UCSD-AML1 (cell line): Measurements from ENCODE around the gene RHBDL1.
A peak's percentile ranks its signal among the peaks of the same experiment; 100 is the strongest.

Source experiments
- DNase-seq: peaks from one replicate; lab custom pipeline; 2025; ENCODE audit not compliant: unreplicated experiment; lab: John Stamatoyannopoulos, UW

RHBDL1 gene

DNA sequence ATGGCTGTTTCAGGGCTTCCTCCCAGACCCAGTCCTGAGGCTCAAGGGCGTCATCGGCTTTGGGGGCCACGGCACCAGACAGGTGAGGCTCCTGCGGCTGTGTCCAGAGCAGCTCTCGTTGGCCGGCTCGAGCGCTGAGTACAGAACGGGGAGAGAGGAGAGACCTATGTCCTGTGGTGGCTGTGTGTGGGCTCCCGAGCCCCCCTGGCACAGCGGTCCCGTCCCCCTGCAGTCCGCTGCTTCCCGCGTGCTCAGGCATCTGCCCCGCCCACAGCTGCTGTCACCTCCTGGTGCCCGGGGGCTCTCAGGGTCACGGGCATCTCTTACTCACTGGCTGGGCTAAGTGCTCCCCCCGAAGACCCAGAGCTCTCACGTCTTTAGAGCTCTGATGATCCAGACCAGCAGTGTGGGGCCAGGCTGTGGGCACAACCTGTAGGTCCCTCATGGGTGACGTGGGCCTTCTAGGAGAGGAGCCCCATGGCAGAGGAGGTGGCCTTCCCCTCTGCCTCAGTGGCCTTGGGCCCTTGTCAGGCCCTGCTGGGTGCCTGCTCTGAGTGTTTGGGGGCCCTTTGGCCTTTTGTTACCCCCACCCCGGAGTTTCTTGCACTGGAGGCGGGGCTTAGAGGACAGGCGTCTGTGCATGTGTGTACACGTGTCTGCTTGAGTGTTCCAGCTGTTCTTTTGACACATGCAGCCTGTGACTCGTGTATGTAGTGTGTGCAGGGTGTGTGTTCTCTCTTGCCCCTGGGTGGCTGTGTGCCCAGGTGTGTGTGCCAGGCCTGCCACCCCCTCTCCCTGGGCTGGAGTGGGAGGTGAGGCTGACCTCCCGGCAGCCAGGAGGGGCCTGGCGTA lies 22.8 kb upstream of the RHBDL1 start:
- DNase-seq = no peak

DNA sequence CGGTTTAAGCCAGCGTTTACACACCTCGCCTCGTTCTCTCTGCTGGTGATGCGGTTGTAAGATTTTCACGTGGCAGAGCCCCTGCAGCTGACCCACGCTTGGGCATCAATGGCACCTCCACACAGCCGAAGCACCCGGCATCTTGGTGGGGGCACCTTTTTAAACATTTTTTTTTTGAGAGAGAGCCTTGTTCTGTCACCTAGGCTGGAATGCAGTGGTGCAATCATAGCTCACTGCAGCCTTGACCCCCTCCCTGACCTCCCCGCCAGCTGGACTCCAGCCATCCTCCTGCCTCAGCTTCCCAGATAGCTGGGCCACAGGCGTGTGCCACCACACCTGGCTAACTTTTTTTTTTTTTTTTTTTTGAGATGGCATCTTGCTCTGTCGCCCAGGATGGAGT lies 21.4 kb upstream of the RHBDL1 start:
- DNase-seq = no peak

DNA sequence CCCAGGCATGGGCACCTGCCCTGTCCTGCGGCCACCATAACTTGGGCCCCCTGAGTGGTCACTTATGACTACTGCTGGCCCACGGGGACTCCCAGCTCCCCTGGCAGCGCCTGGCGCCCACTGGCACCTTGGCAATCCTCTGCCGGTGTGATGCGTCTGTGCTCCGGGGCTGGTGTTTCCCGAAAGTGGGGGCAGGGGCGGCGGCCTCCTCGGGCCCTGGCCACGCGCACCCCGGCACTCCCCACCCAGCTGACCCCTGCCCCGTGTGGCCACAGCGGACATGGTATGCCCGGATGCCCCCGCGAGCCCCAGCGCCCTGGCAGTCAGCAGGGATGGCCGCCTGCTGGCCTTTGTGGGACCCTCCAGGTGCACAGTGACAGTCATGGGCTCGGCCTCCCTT lies 18.0 kb upstream of the RHBDL1 start:
- DNase-seq = no peak

DNA sequence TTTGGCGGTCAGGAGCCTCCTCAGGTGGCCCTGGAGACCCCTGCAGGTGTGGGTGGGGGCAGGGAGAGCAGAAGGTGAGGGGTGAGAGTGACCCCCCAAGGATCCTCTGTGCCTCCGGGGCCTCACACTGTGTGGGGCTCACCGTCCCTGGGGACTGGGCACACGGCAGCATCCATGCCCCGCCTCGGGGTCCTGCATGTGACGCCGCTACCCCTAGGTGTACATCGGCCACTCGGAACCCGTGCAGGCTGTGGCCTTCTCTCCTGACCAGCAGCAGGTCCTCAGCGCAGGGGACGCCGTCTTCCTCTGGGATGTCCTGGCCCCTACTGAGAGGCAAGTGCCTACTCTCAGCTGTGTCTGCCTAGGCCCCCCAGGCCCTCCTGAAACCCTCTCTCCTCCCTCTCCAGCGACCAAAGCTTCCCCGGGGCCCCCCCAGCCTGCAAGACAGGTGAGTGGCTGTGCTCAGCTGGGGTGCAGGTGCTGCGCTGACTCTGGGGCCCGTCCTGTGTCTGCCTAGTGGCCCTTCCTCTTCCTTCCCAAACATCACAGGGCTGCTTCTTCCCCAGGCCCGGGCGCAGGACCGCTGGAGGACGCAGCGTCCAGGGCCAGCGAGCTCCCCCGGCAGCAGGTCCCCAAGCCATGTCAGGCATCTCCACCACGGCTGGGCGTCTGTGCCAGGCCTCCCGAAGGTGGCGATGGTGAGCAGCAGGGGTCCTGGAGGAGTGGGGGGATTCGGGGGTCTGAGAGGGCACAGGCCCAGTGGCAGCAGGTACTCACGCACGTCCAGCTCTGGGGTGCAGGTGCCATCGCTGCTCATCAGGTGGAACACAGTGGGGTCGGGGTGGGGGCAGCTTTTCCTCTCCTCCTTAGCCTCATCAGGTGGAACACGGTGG lies 16.5 kb upstream of the RHBDL1 start:
- DNase-seq = no peak

DNA sequence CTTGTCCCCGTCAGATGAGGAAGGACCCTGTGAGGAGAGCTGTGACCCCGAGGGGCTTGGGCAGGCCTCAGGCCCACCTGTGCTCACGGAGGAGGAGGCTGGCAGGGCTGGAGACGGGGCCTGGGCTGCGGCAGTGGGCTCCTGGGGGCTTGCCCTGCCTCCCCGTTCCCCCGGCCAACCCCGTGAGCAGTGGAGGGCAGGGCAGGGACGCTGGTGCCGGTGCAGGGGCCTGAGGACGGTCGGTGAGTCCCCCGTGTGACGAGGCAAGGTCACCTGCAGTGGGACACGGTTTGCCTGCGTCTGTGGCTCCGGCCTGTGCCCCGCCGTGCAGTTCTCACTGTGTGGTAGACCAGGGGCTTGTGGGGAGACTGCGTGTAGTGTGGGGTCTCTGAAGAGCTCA lies 15.9 kb upstream of the RHBDL1 start:
- no peak for DNase-seq

DNA sequence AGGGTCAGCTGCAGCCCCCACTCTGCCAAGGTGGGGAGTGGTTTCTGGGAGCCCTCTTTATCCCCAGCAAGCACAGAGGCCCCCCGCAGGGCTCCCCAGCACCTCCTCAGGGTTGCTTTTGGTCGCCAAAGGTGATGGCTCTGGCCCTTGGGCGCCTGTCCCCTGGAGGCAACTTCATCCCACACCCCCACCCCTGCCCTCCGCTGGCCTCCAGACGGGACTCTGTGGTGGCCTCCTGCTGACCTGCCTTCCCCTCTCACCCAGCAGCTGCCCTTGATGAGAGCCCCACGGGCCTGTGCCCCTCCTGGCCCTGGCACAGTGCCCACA lies 15.4 kb upstream of the RHBDL1 start:
- no peak for DNase-seq

DNA sequence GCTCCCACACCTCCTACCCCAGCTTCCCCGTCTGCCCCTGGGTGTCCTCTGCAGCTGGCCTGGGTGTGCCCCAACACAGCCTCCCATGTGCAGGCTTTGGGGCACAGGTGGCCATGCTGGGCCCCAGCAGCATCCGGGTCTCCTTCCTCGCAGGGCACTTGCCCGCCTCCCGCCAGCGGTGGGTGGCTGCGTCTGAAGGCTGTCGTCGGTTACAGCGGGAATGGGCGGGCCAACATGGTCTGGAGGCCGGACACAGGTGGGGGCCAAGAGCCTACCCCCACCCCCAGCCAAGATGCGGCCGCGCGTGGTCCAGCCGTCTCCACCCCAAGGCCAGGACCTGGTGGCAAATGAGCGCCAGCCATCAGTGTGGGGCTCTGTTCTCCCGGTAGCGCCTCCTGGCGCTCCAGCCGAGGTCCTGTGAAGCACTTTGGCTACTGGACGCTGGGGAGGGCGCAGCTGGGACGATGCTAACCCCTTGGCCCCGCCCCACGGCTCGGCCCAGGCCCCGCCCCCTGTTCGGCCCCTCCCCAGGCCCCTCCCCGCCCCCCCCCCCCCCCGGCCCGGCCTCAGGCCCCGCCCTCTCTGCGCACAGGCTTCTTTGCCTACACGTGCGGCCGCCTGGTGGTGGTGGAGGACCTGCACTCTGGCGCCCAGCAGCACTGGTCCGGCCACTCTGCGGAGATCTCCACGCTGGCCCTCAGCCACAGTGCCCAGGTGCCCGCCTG lies 14.8 kb upstream of the RHBDL1 start:
- peak; percentile 35 for DNase-seq

DNA sequence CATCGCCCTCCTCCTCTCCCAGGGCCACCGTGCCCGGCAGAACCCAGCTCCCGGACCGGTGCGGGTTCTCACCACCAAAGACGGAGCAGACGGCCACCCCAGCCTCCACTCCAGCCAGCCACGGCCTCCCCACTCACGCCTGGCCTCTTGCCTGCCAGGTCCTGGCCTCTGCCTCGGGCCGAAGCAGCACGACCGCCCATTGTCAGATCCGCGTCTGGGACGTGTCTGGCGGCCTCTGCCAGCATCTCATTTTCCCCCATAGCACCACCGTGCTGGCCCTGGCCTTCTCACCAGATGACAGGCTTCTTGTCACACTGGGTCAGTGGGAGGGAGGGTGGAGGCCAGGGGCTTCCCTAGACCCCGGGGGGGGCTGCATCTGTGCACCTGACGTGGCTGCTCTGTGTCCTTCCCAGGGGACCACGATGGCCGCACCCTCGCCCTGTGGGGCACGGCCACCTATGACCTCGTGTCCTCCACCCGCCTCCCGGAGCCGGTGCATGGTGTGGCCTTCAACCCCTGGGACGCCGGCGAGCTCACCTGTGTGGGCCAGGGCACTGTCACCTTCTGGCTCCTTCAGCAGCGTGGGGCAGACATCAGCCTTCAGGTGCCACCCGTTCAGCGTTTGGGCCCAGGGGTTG lies 14.2 kb upstream of the RHBDL1 start:
- DNase-seq = no peak

DNA sequence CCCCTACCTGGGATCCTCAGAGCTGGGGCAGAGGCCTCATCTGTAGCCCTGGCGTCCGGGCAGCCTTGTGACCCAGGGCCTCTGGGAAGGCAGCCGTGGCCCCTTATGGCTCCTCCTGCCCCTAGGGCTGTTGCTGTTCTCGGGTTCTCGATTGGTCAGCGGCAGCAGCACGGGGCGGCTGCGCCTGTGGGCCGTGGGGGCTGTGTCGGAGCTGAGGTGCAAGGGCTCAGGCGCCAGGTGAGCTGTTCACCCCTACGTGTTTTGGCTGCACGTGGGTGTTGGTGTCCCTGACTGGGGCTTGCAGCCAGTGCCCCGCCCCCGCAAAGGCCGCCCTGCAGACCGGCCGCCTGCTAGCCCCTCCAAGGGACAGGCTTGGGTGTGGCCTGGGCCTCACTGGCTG lies 13.4 kb upstream of the RHBDL1 start:
- no peak for DNase-seq

DNA sequence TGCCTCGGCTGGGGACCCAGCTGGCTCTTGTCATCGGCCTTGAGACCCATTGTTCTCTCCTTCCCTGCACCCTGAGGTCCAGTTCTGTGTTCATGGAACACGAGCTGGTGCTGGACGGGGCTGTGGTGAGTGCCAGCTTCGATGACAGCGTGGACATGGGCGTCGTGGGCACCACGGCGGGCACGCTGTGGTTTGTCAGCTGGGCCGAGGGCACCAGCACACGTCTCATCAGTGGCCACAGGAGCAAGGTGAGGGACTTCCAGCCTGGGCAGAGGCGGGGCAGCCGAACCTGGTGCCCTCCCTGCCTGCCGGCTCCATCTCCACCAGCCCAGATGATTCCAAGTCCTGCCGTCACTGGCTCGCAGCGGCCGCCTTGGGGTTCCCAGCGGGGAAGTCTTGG lies 12.9 kb upstream of the RHBDL1 start:
- no peak for DNase-seq

DNA sequence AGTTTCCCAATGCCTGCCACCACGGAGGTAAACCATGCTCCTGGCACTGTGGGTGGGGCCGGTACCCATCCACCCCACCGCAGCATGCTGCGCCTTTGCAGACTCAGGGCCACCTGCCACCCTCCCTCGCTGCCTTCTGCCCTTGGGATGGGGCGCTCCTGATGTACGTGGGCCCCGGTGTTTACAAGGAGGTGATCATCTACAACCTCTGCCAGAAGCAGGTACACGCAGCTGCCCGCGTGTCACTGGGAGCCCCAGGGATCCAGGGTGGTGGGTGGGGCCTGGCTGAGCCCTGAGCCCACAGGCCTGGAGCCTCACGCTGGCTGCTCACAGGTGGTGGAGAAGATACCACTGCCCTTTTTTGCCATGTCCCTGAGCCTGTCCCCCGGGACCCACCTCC lies 8.9 kb upstream of the RHBDL1 start:
- DNase-seq = no peak

DNA sequence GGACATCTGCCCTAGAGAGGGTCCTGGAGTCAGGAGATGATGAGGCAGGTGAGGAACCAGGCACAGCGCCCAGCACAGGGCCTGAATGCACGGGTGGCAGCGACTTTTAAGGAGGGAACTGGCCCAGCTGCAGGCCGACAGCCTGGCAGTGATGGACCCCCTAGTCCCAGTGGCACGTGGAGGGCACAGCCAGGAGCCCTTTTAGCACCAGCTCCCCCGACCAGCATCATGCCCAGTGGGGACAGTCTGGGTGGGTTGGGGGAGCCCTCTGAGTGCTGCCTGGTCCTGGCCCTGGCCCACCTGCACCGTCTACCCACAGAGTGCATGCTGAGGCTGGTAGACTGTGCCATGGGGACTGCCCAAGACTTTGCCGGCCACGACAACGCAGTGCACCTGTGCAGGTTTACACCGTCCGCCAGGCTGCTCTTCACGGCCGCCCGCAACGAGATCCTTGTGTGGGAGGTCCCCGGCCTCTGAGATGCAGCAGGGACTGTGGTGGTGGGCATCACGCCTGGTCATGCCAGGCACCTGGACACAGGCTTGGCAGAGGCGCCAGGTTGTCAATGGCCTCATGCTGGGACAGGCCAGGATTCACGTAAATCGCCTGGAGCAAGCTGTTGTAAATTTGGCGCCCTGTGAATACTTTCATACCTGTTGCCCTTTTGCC lies 8.2 kb upstream of the RHBDL1 start:
- DNase-seq = no peak

DNA sequence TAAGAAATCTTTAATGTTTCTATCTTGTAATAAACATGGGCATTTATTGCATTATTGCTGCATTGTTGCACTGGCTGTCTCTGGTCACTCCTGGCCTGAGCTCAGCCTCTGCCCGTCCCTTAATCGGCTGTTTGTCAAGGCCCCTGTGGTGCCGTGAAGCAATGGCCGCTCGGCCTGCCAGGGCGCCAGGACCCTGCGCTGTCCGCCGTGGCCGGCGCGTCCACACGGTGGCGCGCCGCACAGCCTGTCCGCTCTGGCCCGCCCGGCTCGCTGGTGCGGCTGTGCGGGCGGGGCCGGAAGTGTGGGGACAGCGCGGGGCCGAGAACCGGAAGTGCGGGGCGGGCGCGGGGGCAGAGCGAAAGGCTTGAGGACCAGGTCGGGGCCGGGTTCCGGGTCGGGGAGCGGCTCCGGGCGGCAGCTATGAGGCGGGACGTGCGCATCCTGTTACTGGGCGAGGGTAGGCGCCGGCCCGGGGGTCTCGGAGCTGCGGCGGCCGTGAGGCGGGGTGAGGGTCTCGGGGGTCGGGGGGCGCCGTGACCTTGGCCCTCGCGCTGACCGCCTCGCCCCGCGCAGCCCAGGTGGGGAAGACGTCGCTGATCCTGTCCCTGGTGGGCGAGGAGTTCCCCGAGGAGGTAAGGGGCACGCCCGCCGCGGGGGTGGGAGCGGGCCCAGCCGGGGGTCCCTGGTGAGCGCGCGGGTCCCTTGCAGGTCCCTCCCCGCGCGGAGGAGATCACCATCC lies 7.5 kb upstream of the RHBDL1 start, which contains the start of gene RHOT2:
TSS of gene RHOT2 (plus strand) at position 353 of the 739 bp plus-strand sequence. CDS start at position 421, 68 bp downstream.
- peak; percentile 96 for DNase-seq

DNA sequence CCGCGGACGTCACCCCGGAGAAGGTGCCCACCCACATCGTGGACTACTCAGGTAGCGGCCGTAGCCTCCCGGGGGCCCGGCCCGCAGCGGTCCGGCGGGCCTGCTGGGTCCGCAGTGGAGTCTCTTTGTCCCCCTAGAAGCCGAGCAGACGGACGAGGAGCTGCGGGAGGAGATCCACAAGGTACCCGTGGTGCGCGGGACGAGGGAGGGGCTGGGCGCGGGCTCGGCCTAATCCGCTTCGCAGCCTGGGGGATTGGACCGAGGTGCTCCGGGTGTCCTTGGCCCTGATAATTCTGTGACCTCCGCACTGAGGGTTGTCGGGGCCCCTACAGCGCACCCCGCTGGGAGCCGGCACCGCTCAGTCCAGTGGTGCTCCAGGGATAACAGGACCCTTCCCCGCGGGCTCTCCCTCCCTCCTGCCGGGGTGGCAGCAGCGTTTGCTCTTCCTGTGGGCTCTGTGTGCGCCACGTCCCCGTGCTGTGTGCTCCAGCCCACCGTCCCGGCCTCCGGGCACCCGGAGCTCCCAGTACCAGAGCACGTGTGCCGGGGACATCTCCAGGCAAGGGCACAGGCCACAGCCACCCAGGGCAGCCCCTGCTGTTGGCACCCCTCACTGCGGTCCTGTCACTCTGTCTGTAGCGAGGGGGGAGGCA lies 6.8 kb upstream of the RHBDL1 start:
- no peak for DNase-seq

DNA sequence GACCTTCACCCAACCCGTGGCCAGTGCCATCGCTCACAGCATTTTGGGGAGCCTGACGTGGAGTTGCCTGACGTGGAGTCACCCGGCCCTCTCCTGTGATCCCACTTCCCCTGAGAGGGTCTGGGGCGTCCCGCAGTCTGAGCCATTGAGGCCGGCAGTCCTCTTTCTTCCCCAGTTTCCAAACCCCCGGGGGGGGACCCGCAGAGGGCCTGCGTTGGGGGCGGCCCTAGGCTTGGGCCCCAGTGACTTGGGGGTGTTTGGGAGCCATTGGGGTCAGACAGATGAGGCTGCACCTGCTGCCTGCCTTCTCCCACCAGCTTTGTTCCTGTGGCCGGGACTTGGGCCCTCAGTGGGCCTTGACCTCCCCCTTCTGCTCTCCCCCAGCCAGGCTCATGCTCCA lies 5.8 kb upstream of the RHBDL1 start:
- DNase-seq = no peak

DNA sequence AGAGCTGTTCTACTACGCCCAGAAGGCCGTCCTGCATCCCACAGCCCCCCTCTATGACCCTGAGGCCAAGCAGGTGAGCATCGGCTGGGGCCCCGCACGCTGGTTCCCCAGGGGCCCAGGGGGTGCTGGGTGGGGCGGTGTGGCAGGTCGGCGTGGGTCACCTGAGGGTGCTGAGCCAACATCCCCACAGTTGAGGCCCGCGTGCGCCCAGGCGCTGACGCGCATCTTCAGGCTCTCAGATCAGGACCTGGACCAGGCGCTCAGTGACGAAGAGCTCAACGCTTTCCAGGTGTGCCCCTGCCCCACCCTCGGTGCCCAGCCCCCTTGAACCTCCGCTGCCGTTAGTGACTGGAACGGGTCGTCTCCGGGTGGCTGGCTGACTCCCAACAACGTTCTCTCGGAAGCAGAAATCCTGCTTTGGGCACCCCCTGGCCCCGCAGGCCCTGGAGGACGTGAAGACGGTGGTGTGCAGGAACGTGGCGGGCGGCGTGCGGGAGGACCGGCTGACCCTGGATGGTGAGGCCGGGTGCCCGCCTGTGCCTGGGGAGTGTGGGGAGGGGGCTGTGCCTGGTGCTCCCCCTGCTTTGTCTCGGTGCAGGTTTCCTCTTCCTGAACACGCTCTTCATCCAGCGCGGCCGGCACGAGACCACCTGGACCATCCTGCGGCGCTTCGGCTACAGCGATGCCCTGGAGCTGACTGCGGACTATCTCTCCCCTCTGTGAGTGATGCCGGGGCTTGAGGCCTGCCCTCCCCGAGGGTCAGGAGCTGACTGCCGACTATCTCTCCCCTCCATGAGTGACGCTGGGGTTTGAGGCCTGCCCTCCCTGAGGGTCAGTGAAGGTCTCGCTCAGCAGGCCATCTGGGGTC lies 4.8 kb upstream of the RHBDL1 start:
- no peak for DNase-seq

DNA sequence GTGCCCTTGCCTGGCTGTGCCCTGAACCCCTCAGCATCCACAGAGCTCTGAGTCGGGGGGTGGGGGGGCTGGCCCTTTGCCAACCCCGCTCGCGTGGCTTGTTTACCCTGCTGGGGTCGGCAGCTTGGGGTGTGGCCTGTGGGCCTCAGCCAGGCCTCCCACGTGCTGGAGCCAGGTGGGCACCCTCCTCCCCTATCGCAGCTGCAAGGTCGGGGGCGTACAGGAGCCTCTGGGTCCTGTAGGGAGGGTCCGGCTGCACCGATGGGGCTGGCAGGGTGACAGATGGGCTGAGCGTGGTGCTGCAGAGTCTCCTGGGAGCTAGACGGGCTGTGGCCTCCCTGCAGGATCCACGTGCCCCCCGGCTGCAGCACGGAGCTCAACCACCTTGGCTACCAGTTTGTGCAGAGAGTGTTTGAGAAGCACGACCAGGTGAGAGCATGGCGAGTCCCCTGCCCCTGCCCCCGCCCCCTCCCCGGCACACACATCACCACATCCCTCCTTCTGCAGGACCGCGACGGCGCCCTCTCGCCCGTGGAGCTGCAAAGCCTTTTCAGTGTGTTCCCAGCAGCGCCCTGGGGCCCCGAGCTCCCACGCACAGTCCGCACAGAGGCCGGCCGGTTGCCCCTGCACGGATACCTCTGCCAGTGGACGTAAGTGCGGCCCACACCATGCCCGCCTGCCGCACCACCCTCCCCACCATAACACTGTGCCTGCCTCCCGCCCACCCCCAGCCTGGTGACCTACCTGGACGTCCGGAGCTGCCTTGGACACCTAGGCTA lies 3.9 kb upstream of the RHBDL1 start:
- no peak for DNase-seq

DNA sequence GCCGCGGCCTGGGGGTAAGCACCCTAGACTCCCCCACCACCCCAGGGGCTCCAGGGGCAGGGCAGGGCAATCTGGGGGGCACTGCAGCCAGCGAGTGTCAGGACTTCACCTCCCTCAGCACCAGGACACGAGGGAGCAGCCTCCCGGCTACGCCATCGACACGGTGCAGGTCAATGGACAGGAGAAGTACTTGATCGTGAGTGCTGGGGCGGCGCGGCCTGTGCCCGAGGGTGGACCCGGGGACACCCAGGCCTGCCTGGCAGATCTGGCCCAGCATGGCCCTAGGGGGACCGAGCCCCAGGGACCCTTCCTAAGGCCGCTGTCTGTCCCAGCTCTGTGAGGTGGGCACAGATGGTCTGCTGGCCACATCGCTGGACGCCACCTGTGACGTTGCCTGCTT lies 3.1 kb upstream of the RHBDL1 start:
- DNase-seq = no peak
